CD4-positive, alpha-beta T cell treated with Interleukin-15 for 4 hours (primary cell): ENCODE measurements around the gene PROKR1.
"Not testable (repeated sequence)": the region's sequence is repeated elsewhere in the genome, so short reads cannot be mapped to it uniquely, and the experiment has no call there.

ENCODE experiments used
- DNase-seq: peaks from one replicate; pipeline ENCODE4 v3.0.0-alpha.2; 2020; ENCODE audit warnings: low spot score

Gene PROKR1

DNA sequence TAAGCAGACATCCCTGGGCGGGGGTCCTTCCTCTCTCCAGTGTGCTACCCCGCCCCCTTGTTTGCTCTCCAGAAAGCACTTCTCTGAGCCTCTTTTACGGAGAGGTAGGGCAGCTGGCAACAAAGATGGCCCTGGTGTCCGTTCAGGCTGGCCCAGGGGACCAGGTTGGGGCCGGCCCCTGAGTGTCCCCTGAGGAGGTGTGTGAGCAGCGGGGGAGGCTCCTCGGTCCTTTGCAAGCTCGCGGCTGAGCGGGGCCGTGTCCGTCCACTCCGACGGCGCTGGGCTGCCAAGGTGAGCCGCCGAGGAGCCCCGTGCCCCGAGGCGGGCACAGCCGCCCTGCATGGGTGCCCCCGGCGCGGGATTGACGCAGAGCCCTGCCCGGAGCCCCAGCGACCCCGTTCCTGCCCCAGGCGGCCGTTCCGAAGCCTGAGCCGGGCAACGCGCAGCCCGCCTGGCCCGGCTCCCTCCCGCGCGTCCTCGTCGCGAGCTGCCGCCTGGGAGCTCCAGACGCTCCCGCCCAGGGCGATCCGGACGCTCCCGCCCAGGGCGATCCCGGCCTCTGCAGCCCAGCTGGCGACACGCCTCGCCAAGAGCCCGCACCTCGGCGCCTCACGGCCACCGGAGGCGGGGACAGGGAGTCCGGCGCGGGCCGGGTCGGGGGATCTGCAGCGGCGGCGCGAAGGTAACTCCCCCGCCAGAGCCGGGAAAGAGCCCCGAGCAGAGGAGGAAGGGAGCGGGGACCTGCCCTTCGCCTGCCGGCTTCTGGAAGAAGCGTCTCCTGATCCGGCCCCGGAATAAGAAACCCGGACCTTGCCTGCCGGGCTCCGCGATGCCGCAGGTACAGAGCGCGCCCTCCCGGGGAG lies at the start of gene PROKR1:
Gene PROKR1 (plus strand): TSS at position 569 of the 863 bp plus-strand sequence. CDS start 2,243 bp downstream, outside the sequence.
- DNase-seq = no peak

DNA sequence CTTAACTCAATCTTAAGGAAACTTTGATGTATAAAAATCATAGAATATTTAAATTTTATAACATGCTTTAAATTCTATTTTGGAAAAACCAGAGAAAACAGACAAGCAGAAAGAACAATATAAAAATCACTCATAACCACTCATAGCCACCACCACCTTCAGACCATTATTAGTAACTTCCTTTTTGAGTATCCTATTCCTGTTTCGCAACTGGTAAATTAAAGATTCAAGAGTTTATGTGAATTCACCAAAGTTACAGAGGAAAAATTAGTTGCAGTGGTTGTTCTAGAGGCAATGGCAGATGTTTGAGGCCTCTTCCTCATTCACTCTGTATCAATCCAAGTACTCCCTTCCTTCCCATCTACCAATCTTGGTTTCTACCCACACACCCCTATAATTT lies 49.3 kb upstream of the PROKR1 start:
- no peak for DNase-seq

DNA sequence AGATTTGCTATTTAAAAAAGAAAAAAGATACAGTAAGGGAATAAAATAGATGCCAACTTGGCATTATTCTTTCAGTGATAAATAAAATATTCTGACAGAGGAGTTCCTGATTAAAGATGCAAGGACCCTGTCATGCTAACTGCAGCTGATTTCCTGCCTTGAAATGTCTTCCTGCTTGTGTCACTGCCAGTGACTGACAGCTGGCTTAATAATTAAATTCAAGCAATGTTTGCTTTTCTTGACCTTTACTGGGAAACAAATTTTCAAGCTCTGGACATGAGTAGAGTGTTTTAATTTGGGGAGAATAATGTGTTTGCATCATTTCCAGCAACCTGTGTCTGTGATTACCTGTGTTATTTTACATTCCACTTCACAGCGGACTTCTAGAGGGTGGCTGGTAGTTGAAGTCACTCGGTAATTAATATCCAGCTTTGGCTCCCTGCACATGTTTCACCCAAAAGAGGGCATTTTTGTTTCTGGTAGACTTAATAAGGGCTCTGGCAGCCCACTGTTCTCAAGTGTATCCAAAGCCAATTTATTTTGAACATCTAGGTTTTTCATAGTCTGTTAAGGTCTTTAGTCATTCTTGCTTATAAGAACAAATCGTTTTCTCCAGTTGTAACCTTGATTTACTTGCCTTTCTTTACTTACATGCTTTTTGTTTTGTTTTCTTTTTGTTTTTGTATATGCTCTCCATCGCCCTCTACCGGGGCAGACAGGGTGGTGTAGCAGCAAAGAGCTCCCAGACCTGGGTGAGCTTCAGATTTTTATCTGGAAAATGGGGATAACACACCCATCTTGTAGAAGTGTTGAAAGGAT lies 48.5 kb upstream of the PROKR1 start:
- peak; percentile 59 for DNase-seq

DNA sequence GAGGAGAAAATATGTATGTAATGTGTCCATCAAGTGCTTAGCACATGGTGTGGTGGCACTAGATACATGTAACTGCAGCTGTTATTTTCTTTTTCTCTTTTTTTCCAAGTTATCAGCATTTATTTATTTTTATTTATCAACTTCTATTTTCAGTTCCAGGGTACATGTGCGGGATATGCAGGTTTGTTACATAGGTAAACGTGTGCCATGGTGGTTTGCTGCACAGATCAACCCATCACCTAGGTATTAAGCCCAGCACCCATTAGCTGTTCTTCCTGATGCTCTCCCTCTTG lies 47.9 kb upstream of the PROKR1 start:
- DNase-seq = not testable (repeated sequence)

DNA sequence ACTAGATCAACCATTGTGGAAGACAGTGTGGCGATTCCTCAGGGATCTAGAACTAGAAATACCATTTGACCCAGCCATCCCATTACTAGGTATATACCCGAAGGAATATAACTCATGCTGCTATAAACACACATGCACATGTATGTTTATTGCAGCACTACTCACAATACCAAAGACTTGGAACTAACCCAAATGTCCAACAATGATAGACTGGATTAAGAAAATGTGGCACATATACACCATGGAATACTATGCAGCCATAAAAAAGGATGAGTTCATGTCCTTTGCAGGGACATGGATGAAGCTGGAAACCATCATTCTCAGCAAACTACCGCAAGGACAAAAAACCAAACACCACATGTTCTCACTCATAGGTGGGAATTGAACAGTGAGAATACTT lies 42.9 kb upstream of the PROKR1 start:
- not testable (repeated sequence) for DNase-seq

DNA sequence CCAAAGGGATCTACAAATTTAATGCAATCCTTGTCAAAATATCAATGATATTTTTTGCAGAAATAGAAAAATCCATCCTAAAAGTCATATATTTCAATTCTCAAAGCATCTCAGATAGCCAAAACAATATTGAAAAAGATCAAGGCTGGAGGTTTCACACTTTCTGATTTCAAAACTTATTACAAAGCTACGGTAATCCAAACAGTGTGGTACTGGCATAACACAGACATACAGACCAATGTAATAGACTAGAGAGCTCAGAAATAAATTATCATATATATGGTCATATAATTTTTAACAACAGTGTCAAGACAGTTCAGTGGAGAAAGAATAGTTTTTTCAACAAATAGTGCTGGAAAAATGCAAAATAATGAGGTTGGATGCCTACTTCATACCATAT lies 40.3 kb upstream of the PROKR1 start:
- DNase-seq = no peak

DNA sequence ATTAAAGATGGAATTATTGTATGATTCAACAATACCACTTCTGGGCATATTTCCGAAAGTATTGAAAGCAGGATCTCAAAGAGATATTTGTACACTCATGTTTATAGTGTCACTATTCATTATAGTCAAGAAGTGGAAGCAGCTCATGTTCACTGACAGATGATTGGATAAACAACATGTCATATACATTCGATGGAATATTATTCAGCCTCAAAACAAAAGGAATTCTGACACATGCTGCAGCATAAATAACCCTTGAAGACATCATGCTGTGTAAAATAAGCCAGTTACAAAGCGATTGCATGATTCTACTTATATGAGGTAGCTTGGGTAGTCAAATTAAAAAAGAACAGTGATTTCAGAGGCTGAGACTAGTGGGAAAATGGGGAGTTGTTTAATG lies 39.3 kb upstream of the PROKR1 start:
- DNase-seq = no peak

DNA sequence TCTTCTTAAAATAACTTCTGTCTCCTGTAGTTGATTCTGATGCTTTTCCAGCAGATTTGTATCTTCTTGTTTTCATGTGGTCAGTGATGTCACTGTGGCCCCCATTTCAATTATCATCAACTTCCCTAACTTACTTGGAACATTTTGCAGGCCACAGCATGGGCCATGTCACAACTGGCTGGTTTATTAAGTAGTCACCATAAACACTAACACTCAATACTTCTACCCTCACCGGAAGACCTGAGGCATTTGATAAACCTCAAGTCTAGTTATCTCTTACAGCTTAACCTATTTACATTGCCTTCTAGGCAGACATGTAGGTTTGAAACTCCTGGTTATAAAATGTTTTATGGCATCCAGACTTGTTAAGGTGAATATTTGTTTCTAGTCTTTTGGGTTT lies 37.4 kb upstream of the PROKR1 start:
- no peak for DNase-seq

DNA sequence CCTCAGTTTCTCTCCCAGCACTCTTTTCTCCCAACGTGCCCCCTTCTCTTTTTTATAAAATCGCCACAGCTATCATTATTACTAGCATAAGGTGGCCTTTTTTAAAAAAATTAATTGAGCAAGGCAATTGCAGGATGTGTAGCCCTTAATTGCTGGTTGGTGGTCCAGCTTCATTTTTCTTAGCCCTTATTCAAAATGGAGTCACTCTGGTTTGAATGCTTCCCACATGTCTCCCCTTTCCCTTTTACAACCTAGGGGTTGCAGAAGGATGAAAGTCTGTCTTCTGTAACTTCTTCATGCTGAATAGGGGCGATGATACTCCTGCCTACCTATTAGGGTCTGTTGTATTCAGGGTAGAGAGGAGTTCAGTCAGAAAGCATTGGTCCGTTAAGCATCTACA lies 36.6 kb upstream of the PROKR1 start:
- DNase-seq = no peak

DNA sequence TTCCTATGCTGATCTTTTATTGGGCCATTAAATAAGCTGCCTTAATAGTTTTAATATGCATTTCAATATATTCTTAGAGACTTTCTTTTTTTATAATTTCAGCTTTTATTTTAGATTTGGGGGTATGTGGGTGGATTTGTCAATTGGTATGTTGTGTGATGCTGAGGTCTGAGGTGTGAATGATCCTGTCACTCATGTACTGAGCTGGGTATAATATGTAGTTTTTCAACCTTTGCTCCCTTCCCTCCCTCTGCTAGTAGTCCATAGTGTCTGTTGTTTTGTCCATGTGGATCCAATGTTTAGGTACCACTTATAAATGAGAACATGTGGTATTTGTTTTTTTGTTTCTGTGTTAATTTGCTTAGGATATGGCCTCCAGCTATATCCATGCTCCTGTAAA lies 35.5 kb upstream of the PROKR1 start:
- DNase-seq = no peak

DNA sequence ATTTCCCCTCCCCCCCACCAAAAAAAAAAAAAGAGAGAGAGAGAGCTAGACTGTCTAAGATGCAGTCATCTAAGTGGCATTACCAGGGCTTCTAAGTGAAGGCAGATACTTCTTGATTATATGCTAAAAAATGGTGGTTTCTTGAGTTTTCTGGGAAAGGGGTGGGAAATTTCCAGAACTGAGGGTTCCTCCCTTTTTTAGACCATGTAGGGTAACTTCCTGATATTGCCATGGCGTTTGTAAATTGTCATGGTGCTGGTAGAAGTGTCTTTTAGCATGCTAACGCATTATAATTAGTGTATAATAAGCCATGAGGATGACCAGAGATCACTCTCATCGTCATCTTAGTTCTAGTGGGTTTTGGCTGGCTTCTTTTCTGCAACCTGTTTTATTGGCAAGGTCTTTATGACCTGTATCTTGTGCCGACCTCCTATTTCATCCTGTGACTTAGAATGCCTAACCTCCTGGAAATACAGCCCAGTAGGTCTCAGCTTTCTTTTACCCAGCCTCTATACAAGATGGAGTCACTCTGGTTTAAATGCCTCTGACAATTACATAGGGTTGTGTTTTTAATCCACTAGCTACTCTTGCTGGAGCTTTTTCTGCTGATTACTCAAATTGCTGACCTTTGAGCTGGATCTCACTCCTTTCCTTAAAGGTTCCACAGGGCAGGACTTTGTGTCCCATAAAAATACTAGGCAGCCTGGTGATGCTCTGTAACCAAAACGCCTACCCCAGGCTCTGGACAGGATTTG lies 30.4 kb upstream of the PROKR1 start:
- DNase-seq = no peak

DNA sequence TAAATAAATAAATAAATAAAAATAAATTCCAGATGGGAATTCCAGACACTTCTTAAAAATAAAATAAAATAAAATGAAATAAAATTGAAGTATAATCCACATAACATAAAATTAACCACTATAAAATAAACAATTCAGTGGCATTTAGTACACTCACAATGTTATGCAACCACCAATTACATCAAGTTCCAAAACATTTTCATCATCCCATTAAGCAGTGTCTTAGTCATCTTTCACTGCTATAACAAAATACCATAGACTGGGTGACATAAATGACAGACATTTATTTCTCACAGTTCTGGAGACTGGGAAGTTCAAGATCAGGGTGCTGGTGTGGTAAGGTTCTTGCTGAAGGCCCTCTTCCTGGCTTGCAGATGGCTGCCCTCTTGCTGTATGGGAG lies 22.6 kb upstream of the PROKR1 start:
- no peak for DNase-seq

DNA sequence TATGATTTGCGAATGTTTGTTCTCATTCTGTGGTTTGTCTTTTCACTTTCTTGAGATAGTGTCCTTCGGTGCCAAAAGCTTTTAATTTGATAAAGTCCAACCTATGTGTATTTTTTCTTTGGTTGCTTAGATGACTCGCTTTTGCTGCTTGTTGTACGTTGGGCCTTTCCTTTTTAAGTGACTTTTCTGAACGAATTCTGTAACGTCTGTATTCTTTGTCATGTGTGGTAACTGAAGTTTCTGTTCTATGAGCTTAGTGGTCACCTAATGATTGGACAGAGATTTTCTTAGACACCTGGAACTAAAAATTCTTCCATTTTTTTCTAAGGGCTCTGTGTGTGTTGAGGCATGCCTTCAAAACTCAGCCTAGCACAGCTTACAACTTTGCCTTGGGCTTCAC lies 19.6 kb upstream of the PROKR1 start:
- DNase-seq = no peak

DNA sequence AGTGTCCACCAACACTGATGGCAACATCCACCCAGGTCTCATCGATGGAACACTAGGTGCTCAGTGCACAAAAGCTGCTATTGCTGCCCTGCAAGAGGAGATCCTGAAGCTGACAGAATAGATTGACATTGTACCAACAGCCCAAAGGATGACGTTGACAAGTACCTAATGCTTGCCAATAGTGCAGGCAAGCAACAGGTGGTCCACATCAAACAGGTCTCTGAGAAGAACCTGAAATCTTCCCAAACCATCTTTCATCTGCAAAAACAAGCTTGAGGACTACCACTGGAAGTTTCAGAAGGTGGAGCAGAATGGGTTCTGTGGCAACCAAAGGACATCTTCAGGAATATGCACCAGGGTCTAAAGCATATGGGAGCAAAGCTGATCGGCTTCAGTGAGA lies 15.8 kb upstream of the PROKR1 start:
- no peak for DNase-seq

DNA sequence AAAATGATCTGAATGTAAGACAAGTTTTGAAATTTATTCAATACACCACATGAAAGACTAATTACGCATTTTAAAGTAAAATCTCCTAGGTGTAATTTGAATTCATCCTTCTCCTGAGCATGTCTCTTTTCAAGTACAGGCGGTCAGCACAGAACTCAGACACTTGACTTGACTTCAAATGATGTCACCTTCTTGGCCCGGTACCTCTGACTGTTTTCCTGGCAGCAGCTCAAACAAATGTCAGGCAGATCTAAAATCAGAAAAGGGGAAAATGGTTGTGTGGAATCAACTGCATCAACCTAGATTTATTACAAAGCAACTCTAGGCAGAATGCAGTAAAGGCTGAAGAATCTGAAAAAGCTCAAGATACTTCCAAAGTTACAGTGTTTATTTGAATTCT lies 11.4 kb upstream of the PROKR1 start:
- no peak for DNase-seq

DNA sequence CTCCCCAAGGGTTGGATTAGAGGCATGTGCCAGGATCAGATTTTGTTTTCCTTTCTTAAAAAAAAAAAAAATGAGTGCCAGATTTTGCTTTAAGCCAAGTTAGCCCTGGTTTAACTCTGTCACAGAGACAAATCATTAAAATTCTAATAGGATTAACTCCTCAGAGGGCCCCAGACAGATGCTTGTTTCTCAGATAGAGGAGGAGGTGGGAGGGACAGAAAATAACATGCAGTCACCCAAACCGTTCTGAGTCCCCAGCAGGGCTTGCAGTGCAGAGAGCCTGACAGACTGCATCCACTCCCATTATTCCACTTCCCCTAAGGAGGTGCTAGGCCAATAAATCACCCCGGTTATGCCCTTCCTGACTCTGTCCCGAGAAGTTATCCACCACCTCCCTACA lies 6.3 kb upstream of the PROKR1 start:
- DNase-seq = no peak

DNA sequence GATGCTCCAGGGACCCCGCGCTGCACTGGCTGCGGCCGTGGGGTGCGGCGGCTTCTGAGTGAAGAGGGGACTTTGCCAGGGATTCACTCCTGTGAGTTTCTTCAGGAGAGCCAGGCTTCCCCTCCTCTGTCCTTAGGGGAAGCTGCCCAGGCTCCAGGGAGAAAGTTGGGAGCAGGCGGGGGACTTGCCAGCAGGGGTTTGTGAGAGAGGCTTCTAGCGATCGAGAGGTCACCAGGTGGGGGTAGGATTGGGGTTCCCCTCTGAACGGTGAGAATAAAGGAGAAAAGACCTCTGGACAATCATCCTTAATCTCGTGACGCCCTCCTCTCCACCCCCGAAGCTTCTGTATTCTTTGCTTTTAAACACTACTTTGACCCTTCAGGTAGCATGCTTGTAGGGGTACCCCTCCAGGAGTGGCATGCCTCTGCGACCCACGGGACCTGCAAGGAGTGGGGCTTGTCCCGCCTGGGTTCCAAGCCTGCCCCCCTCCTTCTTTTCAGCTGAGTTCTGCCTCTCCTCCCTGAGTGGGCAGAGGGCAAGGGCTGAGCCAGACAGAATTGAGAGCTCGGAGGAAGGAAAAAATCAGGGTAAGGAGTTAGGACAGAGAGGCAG lies 601 bp downstream of the PROKR1 start:
- DNase-seq = no peak

DNA sequence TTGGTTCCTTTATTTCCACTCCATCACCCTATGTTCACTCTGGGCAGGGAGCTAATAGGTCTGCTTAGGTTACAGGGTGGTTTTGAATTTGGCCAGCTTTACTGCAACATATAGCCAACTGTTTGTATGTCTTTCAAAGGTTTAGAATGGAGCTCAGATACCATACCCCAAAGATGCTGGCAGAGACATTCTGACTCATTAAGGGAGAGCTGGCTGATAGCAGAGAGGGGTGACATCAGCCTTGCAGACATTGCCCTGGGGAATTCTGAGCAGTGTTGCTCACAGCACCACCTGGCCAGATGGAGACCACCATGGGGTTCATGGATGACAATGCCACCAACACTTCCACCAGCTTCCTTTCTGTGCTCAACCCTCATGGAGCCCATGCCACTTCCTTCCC lies 2.1 kb downstream of the PROKR1 start:
- no peak for DNase-seq

DNA sequence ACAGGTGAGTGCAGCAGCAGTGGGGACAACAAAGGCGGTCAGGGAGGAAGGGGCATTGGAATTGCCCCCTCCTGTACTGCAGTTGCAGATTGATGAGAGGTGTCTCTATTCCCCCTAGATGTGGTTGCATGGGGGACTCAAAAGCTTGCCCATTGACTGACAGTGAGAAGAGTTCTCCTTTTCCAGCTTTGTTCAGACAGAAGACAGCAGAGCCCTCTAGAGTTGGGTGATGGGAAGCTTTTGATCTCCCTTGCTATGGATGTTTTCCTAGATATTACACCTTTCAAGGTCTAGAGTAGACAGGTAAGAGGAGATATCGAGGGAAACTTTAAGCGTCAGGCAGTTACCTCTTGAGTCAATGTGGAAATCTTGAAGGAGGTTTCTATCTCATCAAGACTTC lies 2.9 kb downstream of the PROKR1 start:
- no peak for DNase-seq

DNA sequence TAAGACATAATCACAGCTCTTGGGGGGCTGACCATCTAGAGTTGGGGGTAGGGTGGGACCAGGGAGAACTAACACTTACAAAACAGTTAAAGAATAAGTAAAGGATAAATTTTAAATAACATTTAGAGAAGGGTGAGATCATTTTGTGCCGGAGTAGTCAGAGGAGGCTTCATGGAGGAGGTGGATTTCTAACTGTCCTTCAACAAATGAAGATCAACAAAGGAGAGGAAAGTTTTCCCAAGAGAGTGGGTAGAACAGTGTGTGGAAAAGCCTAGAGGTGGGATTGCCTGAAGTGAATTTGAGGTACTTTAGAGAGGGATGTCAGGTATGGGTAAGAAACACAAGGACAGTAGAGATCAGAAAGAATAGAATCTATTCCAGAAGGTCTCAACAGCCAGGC lies 7.3 kb downstream of the PROKR1 start:
- DNase-seq = no peak

DNA sequence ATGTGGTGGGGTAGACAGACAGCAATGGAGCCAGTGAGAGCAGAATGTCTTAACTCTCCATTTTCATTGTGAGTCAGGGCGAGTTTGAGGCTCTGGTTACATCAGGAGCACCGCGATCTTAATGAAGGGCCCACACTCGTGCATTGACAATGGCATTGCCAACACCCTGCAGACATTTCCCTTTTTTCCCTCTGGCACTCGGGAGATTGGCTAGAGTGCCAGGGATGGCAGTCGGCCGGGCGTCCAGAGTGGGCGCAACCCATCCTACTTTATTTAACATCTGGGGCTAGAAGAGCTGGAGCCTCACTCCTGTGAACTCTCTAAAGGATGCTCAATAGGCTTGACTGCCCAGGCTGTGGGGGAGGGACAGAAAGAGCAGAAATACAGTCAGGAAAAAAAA lies 9.7 kb downstream of the PROKR1 start:
- no peak for DNase-seq

DNA sequence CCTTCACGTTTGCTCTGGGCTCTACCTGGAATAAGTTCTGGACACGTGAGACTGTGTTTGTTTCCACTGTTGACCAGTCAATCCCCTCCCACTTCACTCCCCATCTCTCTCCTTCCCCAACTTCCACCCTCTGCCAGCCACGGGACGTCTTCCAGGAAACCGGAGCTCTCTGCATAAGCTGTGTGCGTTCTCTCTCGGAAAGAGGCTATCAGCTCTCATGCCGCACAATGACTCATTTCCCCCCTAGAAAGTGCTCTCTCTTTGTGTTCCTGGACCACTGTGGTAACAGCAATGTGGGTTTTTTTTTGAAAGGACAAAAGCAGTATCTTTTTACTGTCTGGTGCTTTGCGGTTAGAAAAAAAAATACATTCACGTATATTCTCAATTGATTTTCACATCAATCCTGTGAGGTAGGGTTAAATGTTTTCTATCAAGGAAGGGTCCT lies 10.2 kb downstream of the PROKR1 start:
- DNase-seq = peak; percentile 55
